Testis (tissue), 2 donors: ENCODE data around the gene EEF1AKMT1.

ENCODE experiments used
- POLR2A ChIP-seq: fragments of 450-650 bp; IDR thresholded peaks from one replicate; pipeline ENCODE4 v1.6.1; 2017; ENCODE audit warnings: antibody characterized with exemption, mild to moderate bottlenecking, moderate library complexity
- TF ChIP-seq, protein P1 (sequence below), 3 experiments: fragments of 450-650 bp in 2 of 3; fragments of 200-600 bp in 1 of 3; sonication (generic) in 1 of 3; IDR thresholded peaks; one replicate each; pipeline ENCODE4 v1.5.1; 2016 to 2019; ENCODE audit warnings: antibody characterized with exemption in 3 of 3, mild to moderate bottlenecking in 2 of 3, moderate library complexity in 1 of 3

DNA sequence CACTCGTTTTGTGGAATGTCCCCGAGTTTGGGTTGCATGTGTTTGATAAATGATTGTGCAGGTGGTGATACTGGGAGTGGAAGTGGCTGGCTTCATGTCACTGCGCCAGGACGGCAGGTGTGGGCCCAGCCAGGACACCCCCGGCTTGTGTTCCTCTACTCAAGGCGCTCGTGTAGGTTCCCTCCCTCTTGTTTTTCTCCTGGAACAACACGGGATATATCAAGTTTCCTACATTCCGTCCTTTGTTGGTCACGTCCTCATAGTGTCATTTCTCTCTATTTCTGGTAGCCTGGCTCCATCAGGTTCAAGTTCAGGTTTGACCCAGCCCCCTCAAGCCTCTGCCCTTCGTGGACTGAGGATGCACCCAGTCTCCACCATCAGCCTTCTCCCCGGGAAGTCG lies 54.0 kb downstream of the EEF1AKMT1 start:
- TF ChIP-seq, protein P1, sequence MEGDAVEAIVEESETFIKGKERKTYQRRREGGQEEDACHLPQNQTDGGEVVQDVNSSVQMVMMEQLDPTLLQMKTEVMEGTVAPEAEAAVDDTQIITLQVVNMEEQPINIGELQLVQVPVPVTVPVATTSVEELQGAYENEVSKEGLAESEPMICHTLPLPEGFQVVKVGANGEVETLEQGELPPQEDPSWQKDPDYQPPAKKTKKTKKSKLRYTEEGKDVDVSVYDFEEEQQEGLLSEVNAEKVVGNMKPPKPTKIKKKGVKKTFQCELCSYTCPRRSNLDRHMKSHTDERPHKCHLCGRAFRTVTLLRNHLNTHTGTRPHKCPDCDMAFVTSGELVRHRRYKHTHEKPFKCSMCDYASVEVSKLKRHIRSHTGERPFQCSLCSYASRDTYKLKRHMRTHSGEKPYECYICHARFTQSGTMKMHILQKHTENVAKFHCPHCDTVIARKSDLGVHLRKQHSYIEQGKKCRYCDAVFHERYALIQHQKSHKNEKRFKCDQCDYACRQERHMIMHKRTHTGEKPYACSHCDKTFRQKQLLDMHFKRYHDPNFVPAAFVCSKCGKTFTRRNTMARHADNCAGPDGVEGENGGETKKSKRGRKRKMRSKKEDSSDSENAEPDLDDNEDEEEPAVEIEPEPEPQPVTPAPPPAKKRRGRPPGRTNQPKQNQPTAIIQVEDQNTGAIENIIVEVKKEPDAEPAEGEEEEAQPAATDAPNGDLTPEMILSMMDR (IDR thresholded peaks at IDR 0.05) = no peak
- no peak for TF ChIP-seq POLR2A
